Brain pericyte (primary cell): ENCODE measurements around the gene EIF4G3.
"Not testable (repeated sequence)": the region's sequence is repeated elsewhere in the genome, so short reads cannot be mapped to it uniquely, and the experiment has no call there.

Source experiments
- DNase-seq: peaks from one replicate; pipeline ENCODE4 v3.0.0-alpha.2; 2012; ENCODE audit warnings: low read depth, low spot score

Gene EIF4G3

DNA sequence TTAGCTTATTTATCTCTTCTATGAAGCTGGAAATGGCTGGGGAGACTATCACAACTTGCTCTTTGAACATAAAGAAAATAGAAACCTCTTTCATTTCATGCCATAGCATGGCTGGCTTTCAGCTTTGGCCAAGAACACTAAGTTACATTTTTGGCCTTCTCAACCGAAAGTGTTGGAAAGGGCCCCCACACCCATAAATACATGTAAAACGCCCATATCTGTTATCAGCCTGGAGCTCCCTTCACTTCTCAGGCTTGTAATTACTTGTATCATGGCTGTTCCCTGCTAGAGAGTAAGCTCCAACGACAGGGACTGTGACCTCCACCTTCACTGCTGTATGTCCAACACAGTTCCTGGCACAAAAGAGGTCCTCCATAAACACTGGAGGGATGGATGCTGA, 12.7 kb upstream of the EIF4G3 start:
- DNase-seq, result no peak

DNA sequence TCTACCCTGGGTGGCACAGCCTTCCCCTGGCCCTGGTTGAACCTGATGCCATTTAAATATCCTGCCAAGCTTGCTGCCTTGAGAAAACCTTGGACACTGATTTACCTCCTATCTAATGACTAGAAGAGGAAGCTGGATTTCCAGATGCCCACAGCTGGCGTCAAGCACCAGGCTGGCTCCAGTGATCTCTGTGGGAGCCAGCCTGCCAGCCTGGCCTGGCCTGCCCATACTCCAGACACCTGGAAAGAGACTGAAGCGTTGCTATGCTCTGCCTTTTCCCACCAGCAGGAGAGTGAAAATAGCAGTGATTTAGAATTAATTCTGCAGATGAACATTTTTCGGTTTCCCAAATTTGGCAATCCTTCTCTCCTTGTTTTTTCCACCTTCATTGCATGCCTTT, 11.5 kb upstream of the EIF4G3 start:
- DNase-seq, result no peak

DNA sequence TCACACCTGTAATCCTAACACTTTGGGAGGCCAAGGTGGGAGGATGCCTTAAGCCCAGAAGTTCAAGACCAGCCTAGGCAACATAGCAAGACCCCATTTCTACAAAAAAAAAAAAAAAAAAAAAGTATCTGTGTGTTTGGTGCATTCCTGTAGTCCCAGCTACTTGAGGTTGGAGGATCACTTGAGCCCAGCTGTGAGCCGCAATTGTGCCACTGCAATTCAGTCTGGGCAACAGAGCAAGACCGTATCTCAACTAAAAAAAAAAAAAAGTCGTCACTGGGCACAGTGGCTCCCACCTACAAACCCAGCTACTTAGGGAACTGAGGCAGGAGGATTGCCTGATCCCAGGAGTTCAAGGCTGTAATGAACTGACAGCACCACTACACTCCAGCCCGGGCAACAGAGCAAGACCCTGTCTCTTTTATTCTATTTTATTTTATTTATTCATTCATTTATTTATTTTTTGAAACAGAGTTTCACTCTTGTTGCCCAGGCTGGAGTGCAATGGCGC, 8.6 kb upstream of the EIF4G3 start:
- DNase-seq, result no peak

GRCh38 chr1:21184276-21184675, 7.6 kb upstream of the EIF4G3 start:
- no peak for DNase-seq

DNA sequence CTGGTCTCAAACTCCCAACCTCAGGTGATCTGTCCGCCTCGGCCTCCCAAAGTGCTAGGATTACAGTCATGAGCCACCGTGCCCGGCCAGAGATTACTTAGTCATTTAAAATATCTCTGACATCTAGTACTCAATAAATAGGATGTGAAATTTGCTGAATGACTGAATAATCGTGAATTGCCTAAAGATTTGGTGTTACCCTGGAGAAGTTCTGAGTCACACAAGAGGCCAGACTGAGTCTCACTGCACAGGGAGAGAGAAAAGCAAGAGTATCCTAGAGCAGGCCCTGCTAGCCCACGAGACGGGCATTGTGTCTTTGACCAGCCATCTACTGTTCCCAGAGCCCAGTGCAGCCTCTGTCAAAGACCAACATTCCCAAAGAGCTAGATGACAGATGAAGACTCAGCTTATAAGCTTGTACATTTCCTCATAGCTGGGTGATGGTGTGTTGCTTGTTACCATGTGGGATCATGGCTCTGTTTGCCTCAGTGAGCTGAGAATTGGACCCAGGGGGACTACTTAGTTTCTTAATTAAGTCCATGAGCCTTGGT, 5.6 kb upstream of the EIF4G3 start:
- DNase-seq, result no peak

DNA sequence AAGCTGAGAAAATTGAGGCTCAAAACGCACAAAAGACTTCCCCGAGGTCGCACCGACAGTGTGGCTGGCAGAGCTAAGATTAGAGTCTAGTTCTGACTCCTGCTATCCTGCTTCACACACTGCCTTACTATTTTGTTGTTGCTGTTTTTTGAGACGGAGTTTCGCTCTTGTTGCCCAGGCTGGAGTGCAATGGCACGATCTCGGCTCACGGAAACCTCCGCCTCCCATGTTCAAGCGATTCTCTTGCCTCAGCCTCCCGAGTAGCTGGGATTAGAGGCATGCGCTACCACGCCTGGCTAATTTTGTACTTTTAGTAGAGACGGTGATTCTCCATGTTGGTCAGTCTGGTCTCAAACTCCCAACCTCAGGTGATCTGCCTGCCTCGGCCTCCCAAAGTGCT, 1.6 kb upstream of the EIF4G3 start:
- not testable (repeated sequence) for DNase-seq

DNA sequence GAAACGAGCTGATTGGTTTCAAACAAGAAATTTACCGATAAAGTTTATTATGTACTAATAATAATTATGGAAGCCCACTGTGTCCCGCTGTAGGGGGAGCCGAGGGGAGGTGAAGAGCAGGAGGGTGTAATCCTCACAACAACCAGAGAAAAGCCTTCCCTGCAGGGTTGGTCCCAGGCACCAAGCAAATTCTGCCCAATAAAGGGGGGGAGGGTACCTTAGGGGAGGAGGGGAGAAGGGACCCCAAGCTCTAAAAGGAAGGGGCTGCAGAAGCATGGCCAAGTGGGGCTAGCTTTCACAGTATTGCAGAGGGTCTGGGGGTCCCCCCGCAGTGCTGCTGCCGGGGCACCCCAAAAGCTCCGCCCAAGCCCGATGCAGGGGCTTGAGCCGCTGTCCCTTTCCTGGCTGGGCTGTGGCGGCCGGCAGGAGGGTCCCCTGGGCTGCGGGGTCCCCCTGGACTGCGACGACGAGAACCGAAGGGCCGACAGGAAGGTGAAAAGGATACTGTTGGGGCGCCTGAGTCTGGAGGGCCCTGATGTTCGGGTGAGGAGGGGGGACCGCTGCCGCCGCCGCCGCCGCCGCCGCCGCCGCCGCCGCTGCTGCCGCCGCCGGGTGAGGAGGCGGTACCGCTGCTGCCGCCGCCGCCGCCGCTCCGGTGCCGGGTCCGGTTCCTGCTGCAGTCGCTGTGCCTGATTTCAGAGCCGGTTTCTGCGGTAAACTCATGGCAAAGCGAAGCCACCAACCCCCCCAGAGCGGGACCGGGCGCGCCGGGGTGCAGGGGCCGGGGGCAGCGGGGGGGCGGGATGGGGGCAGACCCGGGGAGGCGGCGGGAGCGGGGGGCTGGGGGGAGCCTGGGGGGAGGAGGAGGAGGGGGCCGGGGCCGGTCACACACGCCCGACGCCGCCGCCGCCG, 771 bp downstream of the EIF4G3 start:
- DNase-seq, result no peak

GRCh38 chr1:21175324-21175669, 1.4 kb downstream of the EIF4G3 start:
- no peak for DNase-seq

GRCh38 chr1:21174654-21175323, 1.9 kb downstream of the EIF4G3 start:
- DNase-seq, result no peak

- no peak for DNase-seq
Measured at GRCh38 chr1:21174230-21174629, 2.5 kb downstream of the EIF4G3 start.

DNA sequence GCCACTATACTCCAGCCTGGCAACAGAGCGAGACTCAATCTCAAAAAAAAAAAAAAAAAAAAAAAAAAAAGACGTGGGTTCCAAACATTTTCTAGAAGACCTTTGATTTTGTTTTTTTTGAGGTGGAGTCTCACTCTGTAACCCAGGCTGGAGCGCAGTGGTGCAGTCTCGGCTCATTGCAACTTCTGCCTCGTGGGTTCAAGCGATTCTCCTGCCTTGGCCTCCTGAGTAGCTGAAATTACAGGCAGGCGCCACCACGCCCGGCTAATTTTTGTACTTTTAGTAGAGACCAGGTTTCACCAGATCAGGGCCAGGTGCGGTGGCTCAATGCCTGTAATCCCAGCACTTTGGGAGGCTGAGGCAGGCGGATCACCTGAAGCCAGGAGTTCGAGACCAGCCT, 3.6 kb downstream of the EIF4G3 start:
- not testable (repeated sequence) for DNase-seq

GRCh38 chr1:21170837-21171236, 5.9 kb downstream of the EIF4G3 start:
- not testable (repeated sequence) for DNase-seq

GRCh38 chr1:21168444-21168843, 8.3 kb downstream of the EIF4G3 start:
- DNase-seq, result no peak

DNA sequence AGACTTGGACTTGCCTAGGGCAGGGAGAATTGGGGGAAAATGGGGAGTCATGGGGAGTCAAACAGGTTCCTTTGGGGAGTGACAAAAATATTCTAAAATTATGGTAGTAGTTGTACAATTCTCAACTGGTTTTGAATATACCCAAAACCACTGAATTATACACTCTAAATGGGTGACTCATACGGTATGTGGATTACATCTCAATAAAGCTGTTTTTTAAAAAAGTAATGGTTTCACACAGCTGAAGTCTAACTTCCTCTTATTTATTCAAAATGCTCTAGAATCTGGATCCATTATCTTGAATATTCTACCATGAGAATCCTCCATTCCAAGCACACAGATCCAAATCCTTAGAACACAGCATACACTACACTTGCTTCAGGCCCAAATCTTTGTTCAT, 11.1 kb downstream of the EIF4G3 start:
- DNase-seq, result no peak

DNA sequence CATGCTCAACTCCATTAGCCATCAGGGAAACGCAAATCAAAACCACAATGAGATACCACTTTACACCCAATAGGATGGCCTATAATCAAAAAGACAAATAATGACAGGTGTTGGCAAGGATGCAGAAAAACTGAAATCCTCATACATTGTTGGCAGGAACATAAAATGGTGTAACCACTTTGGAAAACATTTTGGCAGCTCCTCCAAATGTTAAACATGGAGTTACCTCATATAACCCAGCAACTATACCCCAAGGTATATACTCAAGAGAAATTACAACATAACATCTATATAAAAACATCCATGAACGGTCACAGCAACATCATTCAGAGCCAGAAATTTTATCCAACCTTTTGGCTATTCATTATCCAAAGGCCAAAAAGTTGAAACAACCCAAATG, 11.6 kb downstream of the EIF4G3 start:
- no peak for DNase-seq

DNA sequence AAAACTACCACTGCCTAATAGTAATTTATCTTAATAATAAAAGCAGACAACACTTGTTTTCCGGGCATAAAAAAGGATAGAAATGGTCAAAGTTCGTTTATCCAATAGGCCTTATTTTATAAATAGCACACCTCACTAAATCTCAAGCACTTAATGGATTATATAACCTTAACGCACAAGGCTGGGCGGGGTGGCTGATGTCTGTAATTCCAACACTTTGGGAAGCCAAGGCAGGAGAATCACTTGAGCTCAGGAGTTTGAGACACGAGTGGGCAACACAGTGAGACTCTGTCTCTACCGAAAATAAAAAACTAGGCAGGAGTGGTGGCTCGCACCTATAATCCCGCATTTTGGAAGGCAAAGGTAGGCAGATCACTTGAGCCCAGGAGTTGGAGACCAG, 12.4 kb downstream of the EIF4G3 start:
- no peak for DNase-seq

DNA sequence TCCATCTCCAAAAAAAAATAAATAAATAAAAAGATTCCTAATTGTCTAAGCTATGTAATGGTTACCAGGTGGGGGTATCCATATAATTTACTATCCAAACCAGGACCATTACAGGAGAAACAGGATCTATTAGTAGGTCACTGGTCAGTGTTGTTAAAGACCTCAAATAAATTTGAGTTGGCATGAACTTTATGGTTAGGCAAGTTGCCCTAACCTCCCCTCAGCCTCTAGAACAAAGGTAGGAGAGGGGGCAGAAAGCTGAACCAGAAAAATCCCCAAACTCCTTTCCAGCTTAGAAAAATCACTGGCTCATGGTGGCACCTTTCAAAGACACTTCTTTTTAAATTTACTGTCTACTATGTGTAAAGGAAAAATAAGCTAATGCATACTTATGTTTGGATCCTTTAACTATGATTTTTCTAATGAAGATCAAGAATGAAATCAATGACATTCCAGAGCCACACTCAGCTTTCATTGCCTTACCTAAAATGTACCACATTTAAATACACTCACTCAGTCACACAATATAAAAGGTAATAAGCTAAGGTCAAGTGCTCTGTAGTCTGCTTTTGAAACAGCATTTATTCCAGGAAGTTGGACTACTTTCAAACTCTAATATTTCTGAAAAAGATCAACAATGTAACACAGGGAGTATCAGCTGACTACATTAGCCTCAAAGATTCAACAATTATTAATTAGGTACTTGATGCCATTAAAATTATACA, 13.8 kb downstream of the EIF4G3 start:
- DNase-seq, result no peak

DNA sequence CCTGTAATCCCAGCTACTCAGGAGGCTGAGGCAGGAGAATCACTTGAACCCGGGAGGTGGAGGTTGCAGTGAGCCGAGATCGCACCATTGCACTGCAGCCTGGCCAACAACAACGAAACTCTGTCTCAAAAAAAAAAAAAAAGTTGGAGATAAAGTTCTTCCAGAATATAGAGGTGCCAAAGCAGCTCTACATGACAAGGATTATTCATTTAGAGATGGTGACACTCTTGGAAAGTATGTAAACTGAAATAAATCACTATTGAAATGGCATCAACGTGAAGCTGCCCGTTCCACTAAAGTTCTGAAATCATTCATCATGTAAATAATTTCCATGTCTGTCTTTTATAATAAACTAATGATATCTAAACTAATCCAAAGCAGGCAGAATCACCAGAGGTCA, 14.9 kb downstream of the EIF4G3 start:
- DNase-seq, result no peak

- DNase-seq, result no peak
Measured at GRCh38 chr1:21160263-21160796, 16.4 kb downstream of the EIF4G3 start.

- no peak for DNase-seq
Measured at GRCh38 chr1:21157868-21158267, 18.8 kb downstream of the EIF4G3 start.

DNA sequence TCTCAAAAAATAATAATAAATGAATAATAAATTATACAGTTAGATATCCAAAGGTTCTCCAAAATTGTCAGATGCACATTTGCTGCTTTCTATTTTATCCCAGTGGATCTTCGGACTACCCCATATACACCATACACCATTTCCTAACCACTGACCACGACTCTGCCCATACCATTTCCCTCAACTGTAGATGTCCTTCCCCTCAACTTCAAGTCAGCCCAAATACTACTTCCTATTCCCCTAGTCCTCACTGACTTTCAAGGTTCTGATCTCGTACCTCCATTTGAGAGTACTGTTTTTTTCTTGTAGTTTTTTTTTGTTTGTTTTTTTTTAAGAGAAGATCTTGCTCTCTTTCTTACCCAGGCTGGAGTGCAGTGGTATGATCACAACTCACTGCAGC, 19.6 kb downstream of the EIF4G3 start:
- DNase-seq, result no peak

DNA sequence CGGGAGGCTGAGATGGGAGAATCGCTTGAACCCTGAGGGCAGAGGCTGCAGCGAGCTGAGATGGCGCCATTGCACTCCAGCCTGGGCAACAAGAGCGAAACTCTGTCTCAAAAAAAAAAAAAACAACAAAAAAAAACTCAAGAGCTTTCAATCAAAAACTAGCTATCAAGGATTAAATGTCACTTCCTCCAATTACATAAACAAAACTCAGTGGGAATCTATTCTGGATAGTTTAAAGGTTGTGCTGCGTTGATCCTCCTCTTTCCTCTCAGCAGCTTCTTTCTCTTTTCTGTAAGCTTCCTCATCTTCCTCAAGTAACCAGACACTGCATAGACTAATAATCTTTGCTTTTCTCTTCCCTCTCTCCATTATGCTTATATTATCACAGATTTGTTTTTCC, 20.7 kb downstream of the EIF4G3 start:
- no peak for DNase-seq
